A549 (cell line): ENCODE measurements around the gene GJB2.

ENCODE experiments used
- CTCF ChIP-seq: fragments of >200 bp; sonication (Bioruptor Twin); formaldehyde crosslinking; IDR thresholded peaks from 3 replicates; pipeline ENCODE4 v1.5.1; 2016
- KDM5A ChIP-seq: fragments of 200-600 bp; sonication (generic); IDR thresholded peaks from 2 replicates; pipeline ENCODE4 v1.6.1; 2016; ENCODE audit warnings: antibody characterized with exemption, mild to moderate bottlenecking
- NPAS2 ChIP-seq: fragments of 250-450 bp; sonication (Bioruptor Pico); IDR thresholded peaks from 2 replicates; pipeline ENCODE4 v1.8.0; 2022; ENCODE audit warnings: mild to moderate bottlenecking, moderate library complexity, borderline replicate concordance
- POLR2A ChIP-seq: IDR thresholded peaks from 2 replicates; pipeline ENCODE4 v1.6.1; 2012; ENCODE audit warnings: mild to moderate bottlenecking, low read length
- TP53 ChIP-seq: fragments of 250-450 bp; sonication (Bioruptor Pico); IDR thresholded peaks from 2 replicates; pipeline ENCODE4 v1.5.0; 2021; ENCODE audit warnings: mild to moderate bottlenecking, moderate library complexity
- TF ChIP-seq, protein P1 (sequence below): fragments of 150-350 bp; IDR thresholded peaks from 2 replicates; pipeline ENCODE4 v1.6.1; 2014; ENCODE audit warnings: low read depth, mild to moderate bottlenecking, low read length

GRCh38 chr13:20190481-20191310, 2.0 kb downstream of the GJB2 start:
- no peak for TF ChIP-seq POLR2A
- TF ChIP-seq KDM5A: no peak
- TF ChIP-seq CTCF: no peak
- TF ChIP-seq TP53 (CRISPR knock-in tag): no peak
- TF ChIP-seq, protein P1, sequence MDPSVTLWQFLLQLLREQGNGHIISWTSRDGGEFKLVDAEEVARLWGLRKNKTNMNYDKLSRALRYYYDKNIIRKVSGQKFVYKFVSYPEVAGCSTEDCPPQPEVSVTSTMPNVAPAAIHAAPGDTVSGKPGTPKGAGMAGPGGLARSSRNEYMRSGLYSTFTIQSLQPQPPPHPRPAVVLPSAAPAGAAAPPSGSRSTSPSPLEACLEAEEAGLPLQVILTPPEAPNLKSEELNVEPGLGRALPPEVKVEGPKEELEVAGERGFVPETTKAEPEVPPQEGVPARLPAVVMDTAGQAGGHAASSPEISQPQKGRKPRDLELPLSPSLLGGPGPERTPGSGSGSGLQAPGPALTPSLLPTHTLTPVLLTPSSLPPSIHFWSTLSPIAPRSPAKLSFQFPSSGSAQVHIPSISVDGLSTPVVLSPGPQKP: no peak
- TF ChIP-seq NPAS2 (CRISPR knock-in tag): no peak
